Testis (tissue), 2 donors: Measurements from ENCODE around the gene C1orf53.

ENCODE experiments used
- CTCF ChIP-seq, 3 experiments: fragments of 450-650 bp in 2 of 3; fragments of 200-600 bp in 1 of 3; sonication (generic) in 1 of 3; IDR thresholded peaks; one replicate each; pipeline ENCODE4 v1.5.1; 2016 to 2019; ENCODE audit warnings: antibody characterized with exemption in 3 of 3, mild to moderate bottlenecking in 2 of 3, moderate library complexity in 1 of 3
- POLR2A ChIP-seq: fragments of 450-650 bp; IDR thresholded peaks from one replicate; pipeline ENCODE4 v1.6.1; 2017; ENCODE audit warnings: antibody characterized with exemption, mild to moderate bottlenecking, moderate library complexity

GRCh38 chr1:197899037-197899436 is 3.4 kb upstream of the C1orf53 start:
- TF ChIP-seq CTCF (IDR thresholded peaks at IDR 0.05) = no peak
- TF ChIP-seq POLR2A = no peak
